OCI-LY7 (cell line): ENCODE measurements around the gene PAX2.

Source experiments
- EZH2phosphoT487 ChIP-seq: fragments of 200-600 bp; sonication (generic); IDR thresholded peaks from 2 replicates; pipeline ENCODE4 v1.6.1; 2018; ENCODE audit warnings: low read depth, borderline replicate concordance, mild to moderate bottlenecking, mixed run types, antibody characterized with exemption, low read length, moderate library complexity, mixed read lengths
- TF ChIP-seq, protein P1 (sequence below): fragments of 200-600 bp; sonication (generic); conservative IDR thresholded peaks from 2 replicates; pipeline ENCODE4 v1.5.1; 2014; ENCODE audit warnings: mild to moderate bottlenecking, antibody characterized with exemption, low read length, moderate library complexity, mixed read lengths

DNA sequence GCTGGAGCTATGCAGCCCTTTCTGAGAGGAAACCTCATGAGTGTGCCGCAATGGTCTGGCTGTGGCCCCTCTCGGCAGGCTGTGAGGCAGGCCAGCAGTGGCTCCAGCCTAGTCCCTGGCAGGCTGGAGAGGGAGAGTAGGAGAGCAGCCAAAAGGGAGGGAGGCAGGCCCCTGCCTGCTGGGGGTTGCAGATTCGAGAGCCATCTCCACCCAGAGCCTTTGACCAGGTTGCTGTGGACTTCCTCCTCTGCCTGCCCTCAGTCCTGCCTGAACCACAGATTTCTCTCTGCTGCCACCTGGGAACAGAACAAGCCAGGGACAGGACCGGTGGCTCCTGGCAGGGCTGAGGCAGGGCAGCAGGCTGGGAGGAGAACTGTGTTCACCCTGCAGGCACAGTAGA is 13.9 kb downstream of the PAX2 start:
- TF ChIP-seq, protein P1, sequence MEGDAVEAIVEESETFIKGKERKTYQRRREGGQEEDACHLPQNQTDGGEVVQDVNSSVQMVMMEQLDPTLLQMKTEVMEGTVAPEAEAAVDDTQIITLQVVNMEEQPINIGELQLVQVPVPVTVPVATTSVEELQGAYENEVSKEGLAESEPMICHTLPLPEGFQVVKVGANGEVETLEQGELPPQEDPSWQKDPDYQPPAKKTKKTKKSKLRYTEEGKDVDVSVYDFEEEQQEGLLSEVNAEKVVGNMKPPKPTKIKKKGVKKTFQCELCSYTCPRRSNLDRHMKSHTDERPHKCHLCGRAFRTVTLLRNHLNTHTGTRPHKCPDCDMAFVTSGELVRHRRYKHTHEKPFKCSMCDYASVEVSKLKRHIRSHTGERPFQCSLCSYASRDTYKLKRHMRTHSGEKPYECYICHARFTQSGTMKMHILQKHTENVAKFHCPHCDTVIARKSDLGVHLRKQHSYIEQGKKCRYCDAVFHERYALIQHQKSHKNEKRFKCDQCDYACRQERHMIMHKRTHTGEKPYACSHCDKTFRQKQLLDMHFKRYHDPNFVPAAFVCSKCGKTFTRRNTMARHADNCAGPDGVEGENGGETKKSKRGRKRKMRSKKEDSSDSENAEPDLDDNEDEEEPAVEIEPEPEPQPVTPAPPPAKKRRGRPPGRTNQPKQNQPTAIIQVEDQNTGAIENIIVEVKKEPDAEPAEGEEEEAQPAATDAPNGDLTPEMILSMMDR = no peak
- no peak for TF ChIP-seq EZH2phosphoT487
